A549 (cell line): ENCODE measurements around the gene TNK1. TPM values are rescaled to one million over a fixed set of nuclear protein-coding genes. Genes with fewer than 3 reads are reported as not detected.

Source experiments
- ATAC-seq, 2 experiments: fragments of 200-7000 bp in 1 of 2; fragments of >200 bp in 1 of 2; cut with Nextera tagmentation in 1 of 2; cut with Tn5 transposase in 1 of 2; 3 replicates each; pipeline versions ENCODE4 v1.8.0 to v1.9.1; 2018 to 2020; ENCODE audit warnings: mild to moderate bottlenecking in 1 of 2, moderate library complexity in 1 of 2
- CTCF ChIA-PET: fragments of 300-600 bp; sonication (Branson Sonifier 250); formaldehyde crosslinking; extraction: SDS; loops from one replicate; lab custom pipeline; 2021; ENCODE audit warnings: antibody characterized with exemption, inconsistent platforms; lab: Yijun Ruan, JAX
- POLR2A ChIA-PET: fragments of 350-600 bp; formaldehyde crosslinking; extraction: SDS; loops from one replicate; lab custom pipeline; 2021; ENCODE audit warnings: antibody characterized with exemption, inconsistent platforms; lab: Yijun Ruan, JAX
- DNase-seq, 2 experiments: peaks; one replicate each; pipeline versions ENCODE4 v3.0.0 to v3.0.0-alpha.2; 2011 to 2016; ENCODE audit warnings: low read depth in 1 of 2, low spot score in 1 of 2
- FAIRE-seq: peaks from 2 replicates; lab custom pipeline; 2011; peaks lifted over from hg19 to GRCh38; lab: Jason Lieb, UNC
- H3K27ac ChIP-seq, 2 experiments: fragments of >200 bp; sonication (Bioruptor Twin); formaldehyde crosslinking; 3 replicates each; pipeline ENCODE4 v1.5.1; 2016 to 2017
- H3K4me1 ChIP-seq: fragments of >200 bp; sonication (Bioruptor Twin); formaldehyde crosslinking; 3 replicates; pipeline ENCODE4 v1.6.1; 2016
- H3K4me2 ChIP-seq: fragments of >200 bp; sonication (Bioruptor Twin); formaldehyde crosslinking; 3 replicates; pipeline ENCODE4 v1.6.1; 2016
- H3K4me3 ChIP-seq: fragments of >200 bp; sonication (Bioruptor Twin); formaldehyde crosslinking; 3 replicates; pipeline ENCODE4 v1.5.1; 2016
- H3K9me3 ChIP-seq: fragments of >200 bp; sonication (Bioruptor Twin); formaldehyde crosslinking; 3 replicates; pipeline ENCODE4 v1.6.1; 2016
- ATOH8 ChIP-seq: fragments of 250-450 bp; sonication (Bioruptor Pico); IDR thresholded peaks from 2 replicates; pipeline ENCODE4 v1.5.0; 2020; ENCODE audit warnings: low read depth, mild to moderate bottlenecking, moderate library complexity
- BCL3 ChIP-seq: fragments of >200 bp; sonication (Bioruptor Twin); formaldehyde crosslinking; IDR thresholded peaks from 3 replicates; pipeline ENCODE4 v1.6.1; 2016
- BHLHE40 ChIP-seq: IDR thresholded peaks from 2 replicates; pipeline ENCODE4 v1.6.1; 2012; ENCODE audit warnings: low read depth, low read length, inconsistent platforms
- CBX2 ChIP-seq: fragments of 200-600 bp; sonication (generic); IDR thresholded peaks from 2 replicates; pipeline ENCODE4 v1.6.1; 2016; ENCODE audit warnings: low read depth, mild to moderate bottlenecking, borderline replicate concordance
- CBX8 ChIP-seq: fragments of 200-600 bp; sonication (generic); IDR thresholded peaks from 2 replicates; pipeline ENCODE4 v1.6.1; 2016
- CHD2 ChIP-seq: fragments of 150-350 bp; IDR thresholded peaks from 2 replicates; pipeline ENCODE4 v1.6.1; 2014; ENCODE audit warnings: low read length; ENCODE audit not compliant: partially characterized antibody
- CTCF ChIP-seq: fragments of >200 bp; sonication (Bioruptor Twin); formaldehyde crosslinking; IDR thresholded peaks from 3 replicates; pipeline ENCODE4 v1.5.1; 2016
- FOSB ChIP-seq: fragments of 250-450 bp; sonication (Bioruptor Pico); IDR thresholded peaks from 2 replicates; pipeline ENCODE4 v1.5.0; 2020; ENCODE audit warnings: mild to moderate bottlenecking, moderate library complexity
- FOXS1 ChIP-seq: fragments of 250-450 bp; sonication (Bioruptor Pico); IDR thresholded peaks from 2 replicates; pipeline ENCODE4 v1.5.0; 2020; ENCODE audit warnings: mild to moderate bottlenecking, moderate library complexity
- GATA3 ChIP-seq: IDR thresholded peaks from 2 replicates; pipeline ENCODE4 v1.6.1; 2012; ENCODE audit warnings: borderline replicate concordance
- HEYL ChIP-seq: fragments of 250-450 bp; sonication (Bioruptor Pico); IDR thresholded peaks from 2 replicates; pipeline ENCODE4 v1.8.0; 2021; ENCODE audit warnings: mild to moderate bottlenecking, moderate library complexity
- HMGXB4 ChIP-seq: fragments of 250-450 bp; sonication (Bioruptor Pico); IDR thresholded peaks from 2 replicates; pipeline ENCODE4 v1.5.0; 2021; ENCODE audit warnings: mild to moderate bottlenecking, moderate library complexity, borderline replicate concordance
- HOXA7 ChIP-seq: fragments of 250-450 bp; sonication (Bioruptor Pico); IDR thresholded peaks from 2 replicates; pipeline ENCODE4 v1.5.0; 2020; ENCODE audit warnings: mild to moderate bottlenecking, moderate library complexity
- JUN ChIP-seq, 2 experiments: fragments of >200 bp; sonication (Bioruptor Twin); formaldehyde crosslinking; IDR thresholded peaks; 2 replicates in 1 of 2; 3 replicates in 1 of 2; pipeline ENCODE4 v1.6.1; 2016 to 2017
- JUNB ChIP-seq: fragments of >200 bp; sonication (Bioruptor Twin); formaldehyde crosslinking; IDR thresholded peaks from 2 replicates; pipeline ENCODE4 v1.6.1; 2016
- MAFK ChIP-seq: fragments of 450-650 bp; IDR thresholded peaks from 2 replicates; pipeline ENCODE4 v1.6.1; 2014; ENCODE audit not compliant: partially characterized antibody
- MAX ChIP-seq: IDR thresholded peaks from 2 replicates; pipeline ENCODE4 v1.6.1; 2012
- NFE2L2 ChIP-seq: fragments of 150-350 bp; conservative IDR thresholded peaks from 2 replicates; pipeline ENCODE4 v1.6.1; 2014; ENCODE audit warnings: low read length
- PHF8 ChIP-seq: fragments of 200-600 bp; sonication (generic); IDR thresholded peaks from 2 replicates; pipeline ENCODE4 v1.6.1; 2016; ENCODE audit warnings: low read depth, mild to moderate bottlenecking, antibody characterized with exemption, moderate library complexity, borderline replicate concordance
- RAD21 ChIP-seq, 2 experiments: fragments of >200 bp in 1 of 2; sonication (Bioruptor Twin) in 1 of 2; formaldehyde crosslinking in 1 of 2; IDR thresholded peaks in 1 of 2; conservative IDR thresholded peaks in 1 of 2; 2 replicates in 1 of 2; 3 replicates in 1 of 2; pipeline ENCODE4 v1.6.1; 2012 to 2018; ENCODE audit warnings: inconsistent platforms in 1 of 2
- REST ChIP-seq: fragments of 200-600 bp; sonication (generic); IDR thresholded peaks from 2 replicates; pipeline ENCODE4 v1.6.1; 2016; ENCODE audit warnings: antibody characterized with exemption, mild to moderate bottlenecking, moderate library complexity
- RFX5 ChIP-seq: fragments of 450-650 bp; IDR thresholded peaks from 2 replicates; pipeline ENCODE4 v1.7.1; 2014; ENCODE audit warnings: antibody characterized with exemption, mild to moderate bottlenecking, moderate library complexity
- RNF2 ChIP-seq: fragments of 200-600 bp; sonication (generic); IDR thresholded peaks from 2 replicates; pipeline ENCODE4 v1.6.1; 2016; ENCODE audit warnings: low read depth, mild to moderate bottlenecking, antibody characterized with exemption, moderate library complexity, borderline replicate concordance
- SMC3 ChIP-seq: fragments of >200 bp; sonication (Bioruptor Twin); formaldehyde crosslinking; IDR thresholded peaks from 3 replicates; pipeline ENCODE4 v1.6.1; 2018; ENCODE audit warnings: inconsistent platforms
- TP53 ChIP-seq: fragments of 250-450 bp; sonication (Bioruptor Pico); IDR thresholded peaks from 2 replicates; pipeline ENCODE4 v1.5.0; 2021; ENCODE audit warnings: mild to moderate bottlenecking, moderate library complexity
- USF2 ChIP-seq: fragments of 450-650 bp; IDR thresholded peaks from 2 replicates; pipeline ENCODE4 v1.6.1; 2014; ENCODE audit warnings: antibody characterized with exemption
- ZFP36 ChIP-seq: fragments of 450-650 bp; IDR thresholded peaks from 2 replicates; pipeline ENCODE4 v1.6.1; 2014; ENCODE audit warnings: borderline replicate concordance; ENCODE audit not compliant: partially characterized antibody
- ZSCAN20 ChIP-seq: fragments of 250-450 bp; sonication (Bioruptor Pico); IDR thresholded peaks from 2 replicates; pipeline ENCODE4 v1.8.0; 2022; ENCODE audit warnings: mild to moderate bottlenecking, moderate library complexity
- WGBS: methylation state at CpG from one replicate; pipeline ENCODE4 v1.1.6; 2017; ENCODE audit errors: missing lambda C conversion rate; 5-methylcytosine and 5-hydroxymethylcytosine counted together
- polyA plus RNA-seq, 4 experiments: library from polyadenylated mRNA; depleted of rRNA in 3 of 4; stranded (reverse); fragments of >200 nt; fragmentation: RNase III in 1 of 4; extraction: RNeasy Plus Mini Kit Qiagen cat#74134 plus additional on column Dnase treatment in 1 of 4; gene quantifications; 2 replicates in 3 of 4; 3 replicates in 1 of 4; pipeline ENCODE4 v1.2.3, GENCODE V29; 2011 to 2017

The TNK1 gene
- polyA plus RNA-seq, 2 of the 4 experiments (the other 2 are of a cell fraction): 1.2 to 2.2 TPM

GRCh38 chr17:7408863-7409262 lies 28.0 kb downstream of the TNK1 start:
- H3K4me3 ChIP-seq: no peak overlapping the region
- peaks cover 14% of the 10 kb centered on the region for H3K4me1 ChIP-seq
- H3K9me3 ChIP-seq: no peaks in the 10 kb centered on the region
- ChIA-PET CTCF (interaction anchor here (0.5 to 3.4 kb wide), 8 partner anchors 12 to 151 kb away, joined by 3 to 20 read pairs (median 4); partner anchors contain the start of gene SPEM1), POLR2A (no interaction called here)
- DNase-seq (no peak), ATAC-seq (no peak), FAIRE-seq (no peak)
- TF ChIP-seq RAD21 (conservative IDR thresholded peaks at IDR 0.05 in 1 of 2, IDR thresholded peaks at IDR 0.05 in 1 of 2): no peak
- no peak for TF ChIP-seq NFE2L2
- no peak for TF ChIP-seq ATOH8
- TF ChIP-seq PHF8: no peak
- no peak for TF ChIP-seq RFX5
- no peak for TF ChIP-seq RNF2
- no peak for TF ChIP-seq HOXA7 (CRISPR knock-in tag)
- no peak for TF ChIP-seq TP53 (CRISPR knock-in tag)
- TF ChIP-seq JUNB: no peak
- no peak for TF ChIP-seq REST
- TF ChIP-seq HEYL (CRISPR knock-in tag): no peak
- TF ChIP-seq ZFP36: no peak
- no peak for TF ChIP-seq HMGXB4
- TF ChIP-seq MAFK: no peak
- no peak overlapping the region for H3K27ac ChIP-seq
- WGBS: 89% methylated on average over 6 of the region's 6 CpGs
- no peak overlapping the region for H3K4me2 ChIP-seq

GRCh38 chr17:7409716-7410115 lies 28.8 kb downstream of the TNK1 start:
- no peak for ATAC-seq
- Histone ChIP-seq H3K4me3 (no peak overlapping the region), H3K4me2 (no peak overlapping the region), H3K4me1 (peaks cover 14% of the 10 kb centered on the region), H3K27ac (no peak overlapping the region), H3K9me3 (no peaks in the 10 kb centered on the region)
- no peak for DNase-seq
- CTCF ChIA-PET: interaction anchor here (0.6 to 3.4 kb wide), 7 partner anchors 11 to 151 kb away, joined by 3 to 20 read pairs (median 6); partner anchors contain the start of gene SPEM1
- FAIRE-seq: no peak
- 86% methylated on average over 6 of the region's 6 CpGs for whole genome bisulfite sequencing
- POLR2A ChIA-PET: interaction anchor here (0.6 kb wide), 1 partner anchor 38 kb away, joined by 3 read pairs; no protein-coding TSS in a partner anchor
- no peak for TF ChIP-seq BCL3
- TF ChIP-seq CBX8: no peak
- TF ChIP-seq FOSB (CRISPR knock-in tag): no peak
- TF ChIP-seq FOXS1 (CRISPR knock-in tag): no peak
- no peak for TF ChIP-seq MAFK
- no peak for TF ChIP-seq SMC3
- TF ChIP-seq USF2: no peak
- no peak for TF ChIP-seq BHLHE40
- no peak for TF ChIP-seq JUN (IDR thresholded peaks at IDR 0.05)
- TF ChIP-seq MAX: no peak
- TF ChIP-seq CTCF: no peak
- TF ChIP-seq ZSCAN20 (CRISPR knock-in tag): no peak
- no peak for TF ChIP-seq CHD2
- no peak for TF ChIP-seq RAD21 (conservative IDR thresholded peaks at IDR 0.05 in 1 of 2, IDR thresholded peaks at IDR 0.05 in 1 of 2)
- TF ChIP-seq GATA3: no peak
- no peak for TF ChIP-seq CBX2
